GM08714 (cell line): ENCODE data around the gene ZNF169.
"Not testable (repeated sequence)": the region's sequence is repeated elsewhere in the genome, so short reads cannot be mapped to it uniquely, and the experiment has no call there.

Source experiments
- H3K4me3 ChIP-seq: fragments of 200-500 bp; sonication (Bioruptor generic); 2 replicates; pipeline ENCODE4 v1.5.1; 2014; ENCODE audit warnings: mild to moderate bottlenecking, low read length, inconsistent platforms
- ZNF274 ChIP-seq: IDR thresholded peaks from 2 replicates; pipeline ENCODE4 v1.6.1; 2012; ENCODE audit warnings: mild to moderate bottlenecking, low read depth, low read length

The ZNF169 gene

GRCh38 chr9:94259077-94259862 is at the start of gene ZNF169:
TSS of gene ZNF169 (plus strand) at chr9:94259298. CDS start at chr9:94278813, 19,515 bp downstream.
- TF ChIP-seq ZNF274: no peak
- H3K4me3 ChIP-seq: peak within 1 kb of the TSS; percentile 79

- no peak overlapping the region for H3K4me3 ChIP-seq
- TF ChIP-seq ZNF274: no peak
Measured at GRCh38 chr9:94210616-94211603, 48.2 kb upstream of the ZNF169 start.

GRCh38 chr9:94212091-94212490 is 47.0 kb upstream of the ZNF169 start:
- H3K4me3 ChIP-seq: no peak overlapping the region
- TF ChIP-seq ZNF274: no peak

GRCh38 chr9:94212531-94212930 is 46.6 kb upstream of the ZNF169 start:
- TF ChIP-seq ZNF274: no peak
- H3K4me3 ChIP-seq: no peak overlapping the region

GRCh38 chr9:94213511-94214124 is 45.5 kb upstream of the ZNF169 start:
- no peak overlapping the region for H3K4me3 ChIP-seq
- TF ChIP-seq ZNF274: no peak

GRCh38 chr9:94222870-94223269 is 36.2 kb upstream of the ZNF169 start:
- no peak overlapping the region for H3K4me3 ChIP-seq
- no peak for TF ChIP-seq ZNF274

GRCh38 chr9:94225413-94225812 is 33.7 kb upstream of the ZNF169 start:
- H3K4me3 ChIP-seq: not testable (repeated sequence)

GRCh38 chr9:94228616-94229015 is 30.5 kb upstream of the ZNF169 start:
- TF ChIP-seq ZNF274: no peak
- H3K4me3 ChIP-seq: no peak overlapping the region

GRCh38 chr9:94232428-94232827 is 26.7 kb upstream of the ZNF169 start:
- no peak overlapping the region for H3K4me3 ChIP-seq
- no peak for TF ChIP-seq ZNF274

GRCh38 chr9:94241098-94241497 is 18.0 kb upstream of the ZNF169 start:
- not testable (repeated sequence) for H3K4me3 ChIP-seq

GRCh38 chr9:94245651-94246050 is 13.4 kb upstream of the ZNF169 start:
- H3K4me3 ChIP-seq: no peak overlapping the region
- TF ChIP-seq ZNF274: no peak

- H3K4me3 ChIP-seq: no peak overlapping the region
- no peak for TF ChIP-seq ZNF274
Measured at GRCh38 chr9:94250456-94250855, 8.6 kb upstream of the ZNF169 start.

- H3K4me3 ChIP-seq: no peak overlapping the region
- TF ChIP-seq ZNF274: no peak
Measured at GRCh38 chr9:94256007-94256406, 3.1 kb upstream of the ZNF169 start.

- not testable (repeated sequence) for H3K4me3 ChIP-seq
Measured at GRCh38 chr9:94265626-94266402, 6.7 kb downstream of the ZNF169 start.

GRCh38 chr9:94269264-94269663 is 10.2 kb downstream of the ZNF169 start:
- no peak for TF ChIP-seq ZNF274
- H3K4me3 ChIP-seq: no peak overlapping the region
